ENCODE results near the gene GRK2. TPM values are rescaled to one million over a fixed set of nuclear protein-coding genes. Genes with fewer than 3 reads are reported as not detected.
A peak's percentile ranks its signal among the peaks of the same experiment; 100 is the strongest.

The GRK2 gene
- total and polyA plus RNA-seq, 9 of the 15 experiments (the other 6 are each of a cell fraction or from before 2014, with no cell fraction given): 0.24 to 95.8 (median 56.5) TPM

DNA sequence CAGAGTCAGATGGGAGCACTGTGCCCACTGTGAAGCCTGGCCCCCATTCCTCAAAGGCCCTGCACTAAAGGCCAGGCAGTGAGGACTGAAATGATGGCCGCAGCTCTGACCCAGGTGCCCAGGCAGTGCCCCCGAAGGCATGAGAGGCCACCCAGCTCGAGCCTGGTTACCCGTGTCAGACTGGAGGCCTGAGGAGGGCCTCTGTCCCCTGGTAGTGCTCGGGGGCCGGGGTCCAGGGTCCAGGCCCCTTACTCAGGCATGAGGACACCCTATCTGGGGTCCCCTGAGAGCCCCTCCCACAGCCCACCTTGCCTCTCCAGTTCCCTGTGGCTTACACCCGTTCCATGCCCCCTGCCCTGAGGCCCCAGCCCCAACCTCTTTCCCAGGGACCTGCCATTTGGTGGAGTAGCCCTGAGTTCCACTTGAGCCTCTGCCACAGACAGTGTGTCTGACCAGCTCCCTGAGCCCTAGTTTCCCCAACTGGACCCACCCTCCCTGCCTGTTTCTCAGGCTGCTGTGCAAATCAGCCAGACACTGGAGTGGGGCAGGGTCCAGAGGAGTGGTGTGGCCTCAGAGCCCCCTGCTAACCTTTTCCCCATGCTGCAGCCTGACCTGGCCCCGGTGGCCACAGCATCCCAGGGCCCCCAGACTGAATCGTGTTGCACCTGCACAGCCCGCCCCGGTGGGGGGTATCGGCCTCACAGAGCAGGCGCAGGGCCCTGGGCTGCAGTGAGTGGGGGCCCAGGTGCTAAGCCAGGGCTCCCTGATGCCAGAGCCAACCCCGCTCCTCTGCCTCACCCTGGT, 12.1 kb downstream of the GRK2 start:
- DNase-seq (ENCODE audit: extremely low read depth in 1 of 4, low spot score in 3 of 4) (no peak), FAIRE-seq (no peak), ATAC-seq (no peak)
- 87% methylated on average over 13 of the region's 14 CpGs for WGBS (ENCODE audit: insufficient coverage, low coverage, missing lambda C conversion rate)
- intact Hi-C loops (cut with micrococcal nuclease) (no loop called here), in situ Hi-C loops (cut with MboI) (loop anchor here (5.0 kb wide), 1 partner anchor 34 kb away; no protein-coding TSS in a partner anchor)
- TF ChIP-seq PHTF2 (CRISPR knock-in tag; IDR thresholded peaks at IDR 0.05) (0 out of 2 replicates have a peak, but pooled peaks have one; percentile 28), ZC3H4 (CRISPR knock-in tag; IDR thresholded peaks at IDR 0.05; ENCODE audit: borderline replicate concordance) (no peak), CBX1 (IDR thresholded peaks at IDR 0.05; ENCODE audit: low read depth) (0 out of 2 replicates have a peak, but pooled peaks have one; percentile 0), POLR2G (IDR thresholded peaks at IDR 0.05; ENCODE audit: low read depth, low read length) (0 out of 2 replicates have a peak, but pooled peaks have one; percentile 50), IRF2 (CRISPR knock-in tag; IDR thresholded peaks at IDR 0.05) (0 out of 2 replicates have a peak, but pooled peaks have one; percentile 13), HNRNPLL (IDR thresholded peaks at IDR 0.05; ENCODE audit: low read depth, low read length, poor library complexity, severe bottlenecking) (peak; percentile 5)
- Histone ChIP-seq H3K4me3 (peak overlapping the region; percentile 37; the same call in 1 of the 2 replicates), H3K4me2 (ENCODE audit: insufficient read depth, low read length) (peak overlapping the region; percentile 82), H3K27ac (ENCODE audit: extremely low read depth, low read depth, low read length) (peak overlapping the region; percentile 95), H3K9me1 (ENCODE audit: control insufficient read depth, insufficient read depth, low read length) (no peaks in the 10 kb centered on the region), H3K79me2 (ENCODE audit: control insufficient read depth, insufficient read depth, low read length) (peaks cover 59% of the 10 kb centered on the region), H3K9me3 (replicated peaks; ENCODE audit: control insufficient read depth, insufficient read depth, low read depth, low read length) (no peaks in the 10 kb centered on the region), H3K27me3 (ENCODE audit: control insufficient read depth in 2 of 2, insufficient read depth in 2 of 2, low read length in 2 of 2) (no peaks in the 10 kb centered on the region), H2AFZ (ENCODE audit: low read depth, low read length) (no peak overlapping the region), H3K9ac (ENCODE audit: insufficient read depth in 1 of 2, low read depth in 2 of 2, low read length in 2 of 2) (peak overlapping the region; percentile 82 to 93), H4K20me1 (replicated peaks; ENCODE audit: control insufficient read depth, insufficient read depth, low read length) (no peaks in the 10 kb centered on the region), H3K4me1 (replicated peaks in 1 of 2; ENCODE audit: control insufficient read depth in 2 of 2, insufficient read depth in 2 of 2, low read length in 2 of 2) (peaks cover 27 to 83% of the 10 kb centered on the region in 2 experiments), H3K36me3 (ENCODE audit: control insufficient read depth, insufficient read depth, low read length) (peaks cover 81% of the 10 kb centered on the region; the same call in 2 of the 3 replicates)
- ChIA-PET CTCF (ENCODE audit: low intra/inter-chr PET ratio) (interaction anchor here (0.9 kb wide), 1 partner anchor 40 kb away, joined by 3 read pairs; no protein-coding TSS in a partner anchor), POLR2A (interaction anchor here (0.5 to 2.1 kb wide), 8 partner anchors 8 to 27 kb away, joined by 3 to 29 read pairs (median 5); partner anchors contain the start of gene ANKRD13D)
- BruUV-seq (replicated peaks): no TSS peak

Measured in K562 (cell line).